K562 (cell line): Measurements from ENCODE around the gene MIB2. TPM values are rescaled to one million over a fixed set of nuclear protein-coding genes. Genes with fewer than 3 reads are reported as not detected.

ENCODE experiments used
- ATAC-seq: fragments of 200-7000 bp; cut with Tn5 transposase; 3 replicates; pipeline ENCODE4 v1.9.1; 2020; ENCODE audit warnings: moderate library complexity
- BruUV-seq: library from RNA; stranded (reverse); fragments of 400-500 nt; replicated peaks from 2 replicates; lab custom pipeline; 2021; lab: Mats Ljungman, UMichigan
- CTCF ChIA-PET: fragments of 300-600 bp; formaldehyde crosslinking; extraction: SDS; loops from one replicate; lab custom pipeline; 2021; ENCODE audit warnings: low intra/inter-chr PET ratio; lab: Yijun Ruan, JAX
- POLR2A ChIA-PET: fragments of 300-600, 350-650 bp; sonication (Branson Sonifier 250); formaldehyde crosslinking; extraction: SDS; loops from one replicate; lab custom pipeline; 2021; ENCODE audit warnings: antibody characterized with exemption, inconsistent platforms; lab: Yijun Ruan, JAX
- DNase-seq, 4 experiments: peaks; one replicate each; pipeline versions ENCODE4 v3.0.0 to v3.0.0-alpha.2; 2011 to 2018; ENCODE audit warnings: low spot score in 3 of 4, mixed read lengths in 3 of 4; ENCODE audit errors: extremely low read depth in 1 of 4
- FAIRE-seq: peaks from 2 replicates; lab custom pipeline; 2011; peaks lifted over from hg19 to GRCh38; lab: Jason Lieb, UNC
- H2AFZ ChIP-seq: 2 replicates; pipeline ENCODE4 v1.6.0; 2011; ENCODE audit warnings: low read depth, low read length, control low read depth, inconsistent platforms
- H3K27ac ChIP-seq: fragments of 200-600 bp; 3 replicates; pipeline ENCODE4 v1.8.0; 2011; ENCODE audit warnings: low read depth, mild to moderate bottlenecking, control low read depth, inconsistent platforms, low read length, moderate library complexity, mixed read lengths; ENCODE audit errors: extremely low read depth
- H3K27me3 ChIP-seq, 2 experiments: fragments of 300-600 bp in 1 of 2; 2 replicates in 1 of 2; 3 replicates in 1 of 2; pipeline versions ENCODE4 v1.6.0 to v1.8.0; 2011; ENCODE audit warnings: inconsistent platforms in 2 of 2, low read length in 2 of 2, mild to moderate bottlenecking in 1 of 2, mixed read lengths in 1 of 2, moderate library complexity in 1 of 2; ENCODE audit not compliant: control insufficient read depth in 2 of 2, insufficient read depth in 2 of 2
- H3K36me3 ChIP-seq: fragments of 300-600 bp; 3 replicates; pipeline ENCODE4 v1.8.0; 2011; ENCODE audit warnings: mild to moderate bottlenecking, low read length, inconsistent platforms; ENCODE audit not compliant: control insufficient read depth, insufficient read depth
- H3K4me1 ChIP-seq, 2 experiments: fragments of 200-600 bp in 1 of 2; replicated peaks in 1 of 2; 2 replicates in 1 of 2; 3 replicates in 1 of 2; pipeline versions ENCODE4 v1.5.1 to v1.8.0; 2011; ENCODE audit warnings: inconsistent platforms in 2 of 2, low read length in 2 of 2, mild to moderate bottlenecking in 1 of 2, mixed read lengths in 1 of 2, moderate library complexity in 1 of 2; ENCODE audit not compliant: control insufficient read depth in 2 of 2, insufficient read depth in 2 of 2
- H3K4me2 ChIP-seq: 2 replicates; pipeline ENCODE4 v1.6.1; 2011; ENCODE audit warnings: low read length, control low read depth, inconsistent platforms, mixed read lengths; ENCODE audit not compliant: insufficient read depth
- H3K4me3 ChIP-seq: fragments of 200-600 bp; sonication (generic), shearing (Covaris generic); 2 replicates; pipeline ENCODE4 v1.5.1; 2016; ENCODE audit warnings: control low read depth, inconsistent platforms
- H3K79me2 ChIP-seq: fragments of 200-600 bp; 3 replicates; pipeline ENCODE4 v1.8.0; 2011; ENCODE audit warnings: low read length, inconsistent platforms; ENCODE audit not compliant: control insufficient read depth, insufficient read depth
- H3K9ac ChIP-seq, 2 experiments: 2 replicates each; pipeline versions ENCODE4 v1.6.0 to v1.6.1; 2011; ENCODE audit warnings: low read depth in 2 of 2, low read length in 2 of 2, control low read depth in 1 of 2, inconsistent platforms in 1 of 2, mild to moderate bottlenecking in 1 of 2, mixed read lengths in 1 of 2; ENCODE audit not compliant: insufficient read depth in 1 of 2
- H3K9me1 ChIP-seq: one replicate; pipeline ENCODE4 v1.6.0; 2011; ENCODE audit warnings: inconsistent platforms, mild to moderate bottlenecking, low read length, moderate library complexity; ENCODE audit not compliant: control insufficient read depth, insufficient read depth
- H3K9me3 ChIP-seq: replicated peaks from 2 replicates; pipeline ENCODE4 v1.5.1; 2011; ENCODE audit warnings: low read depth, low read length, inconsistent platforms; ENCODE audit not compliant: control insufficient read depth, insufficient read depth
- H4K20me1 ChIP-seq: replicated peaks from 2 replicates; pipeline ENCODE4 v1.6.1; 2011; ENCODE audit warnings: low read length, inconsistent platforms, mixed read lengths; ENCODE audit not compliant: control insufficient read depth, insufficient read depth
- AFF4 ChIP-seq: sonication (generic); formaldehyde crosslinking; IDR thresholded peaks from 2 replicates; pipeline ENCODE4 v1.8.0; 2023; ENCODE audit warnings: mild to moderate bottlenecking, missing genetic modification reagents
- E2F4 ChIP-seq: sonication (generic); formaldehyde crosslinking; IDR thresholded peaks from 2 replicates; pipeline ENCODE4 v1.8.0; 2022; ENCODE audit warnings: mild to moderate bottlenecking, low read depth, missing genetic modification reagents
- HMGXB4 ChIP-seq: sonication (generic); formaldehyde crosslinking; IDR thresholded peaks from 2 replicates; pipeline ENCODE4 v1.8.1; 2023; ENCODE audit warnings: mild to moderate bottlenecking, missing genetic modification reagents
- HNRNPK ChIP-seq: fragments of 200-400 bp; formaldehyde crosslinking; IDR thresholded peaks from one replicate; pipeline ENCODE4 v1.6.1; 2018; ENCODE audit warnings: mild to moderate bottlenecking, low read depth, low read length; ENCODE audit not compliant: poor library complexity, severe bottlenecking
- ID3 ChIP-seq, 2 experiments: fragments of 250-450 bp in 1 of 2; fragments of 450-650 bp in 1 of 2; sonication (Bioruptor Pico) in 1 of 2; IDR thresholded peaks; 2 replicates each; pipeline versions ENCODE4 v1.6.1 to v1.8.0; 2016 to 2021; ENCODE audit warnings: mild to moderate bottlenecking in 2 of 2, moderate library complexity in 2 of 2, missing compliant biosample characterization in 1 of 2, missing genetic modification characterization in 1 of 2
- NR2C2 ChIP-seq, 2 experiments: fragments of 200-800 bp in 1 of 2; sonication (Bioruptor generic) in 1 of 2; sonication (generic) in 1 of 2; formaldehyde crosslinking in 1 of 2; IDR thresholded peaks; 2 replicates each; pipeline versions ENCODE4 v1.6.1 to v1.8.0; 2016 to 2022; ENCODE audit warnings: mild to moderate bottlenecking in 1 of 2, missing compliant biosample characterization in 1 of 2, missing genetic modification characterization in 1 of 2, missing genetic modification reagents in 1 of 2
- ZBTB33 ChIP-seq: sonication (generic); formaldehyde crosslinking; IDR thresholded peaks from 2 replicates; pipeline ENCODE4 v1.8.1; 2023; ENCODE audit warnings: mild to moderate bottlenecking, missing genetic modification reagents
- ZBTB7A ChIP-seq: IDR thresholded peaks from 2 replicates; pipeline ENCODE4 v1.6.1; 2011; ENCODE audit warnings: low read depth, mild to moderate bottlenecking, low read length, moderate library complexity, borderline replicate concordance; ENCODE audit not compliant: control insufficient read depth
- WGBS: fragments of 100-300 bp; shearing (Covaris generic); methylation state at CpG from one replicate; pipeline ENCODE4 v1.1.6; 2016; ENCODE audit warnings: low coverage, mixed read lengths; ENCODE audit not compliant: insufficient coverage; ENCODE audit errors: missing lambda C conversion rate; 5-methylcytosine and 5-hydroxymethylcytosine counted together
- in situ Hi-C: fragments of 300-500 bp; cut with MboI; formaldehyde crosslinking; loops from 4 replicates; pipeline ENCODE4 v1.15.0; 2018; ENCODE audit warnings: inconsistent platforms, mixed read lengths
- intact Hi-C: fragments of 100-400 bp; cut with micrococcal nuclease; formaldehyde crosslinking; loops from 2 replicates; pipeline ENCODE4 v1.14.2; 2022
- polyA plus RNA-seq, 8 experiments: library from polyadenylated mRNA; depleted of rRNA in 4 of 8; stranded (reverse) in 5 of 8; unstranded in 3 of 8; fragments of >200 nt; fragmentation: Nextera tagmentation in 2 of 8; fragmentation: Illumina TruSeq in 1 of 8; extraction: Ambion mirVana in 2 of 8; extraction: Trizol in 1 of 8; gene quantifications; 2 replicates each; pipeline versions ENCODE4 v1.2.1 to v1.2.3, GENCODE V29; 2011 to 2014; ENCODE audit warnings: inconsistent platforms in 1 of 8, missing spikeins in 1 of 8
- total RNA-seq, 7 experiments: library from RNA; depleted of rRNA in 6 of 7; stranded (reverse); fragments of >200 nt in 6 of 7; fragmentation: Illumina TruSeq in 2 of 7; extraction: Trizol in 2 of 7; gene quantifications; 2 replicates each; pipeline versions ENCODE4 v1.2.1 to v1.2.3, GENCODE V29; 2011 to 2021; ENCODE audit warnings: low replicate concordance in 1 of 7

MIB2 gene
- total and polyA plus RNA-seq, 9 of the 15 experiments (the other 6 are each of a cell fraction or from before 2014, with no cell fraction given) = 0.04 to 17.0 (median 4.9) TPM; not detected in 1

- POLR2A ChIA-PET = interaction anchor here (0.9 to 5.9 kb wide), 2 partner anchors 14 to 16 kb away, joined by 3 to 61 read pairs; partner anchors contain the start of gene MIB2
- TF ChIP-seq ZBTB33 (CRISPR knock-in tag) (peak; percentile 0; the same call in 1 of the 2 replicates), HNRNPK (no peak), NR2C2 (CRISPR knock-in tag; IDR thresholded peaks at IDR 0.05) (0 out of 2 replicates have a peak, but pooled peaks have one; percentile 11), NR2C2 (tag; IDR thresholded peaks at IDR 0.05) (no peak), ZBTB7A (0 out of 2 replicates have a peak, but pooled peaks have one; percentile 13), HMGXB4 (no peak), E2F4 (CRISPR knock-in tag) (0 out of 2 replicates have a peak, but pooled peaks have one; percentile 33), AFF4 (CRISPR knock-in tag) (no peak), ID3 (CRISPR knock-in tag; IDR thresholded peaks at IDR 0.05) (no peak), ID3 (tag; IDR thresholded peaks at IDR 0.05) (no peak)
Measured at GRCh38 chr1:1600861-1601563, 14.3 kb upstream of the MIB2 start.

More at GRCh38 chr1:1600861-1601563, 14.3 kb upstream of the MIB2 start:
- peak overlapping the region in 1 of 2 experiments; percentile 70; a peak in 2 of 4 replicates for H3K9ac ChIP-seq
- H3K4me2 ChIP-seq = peak overlapping the region; percentile 64; the same call in 1 of the 2 replicates
- no peaks in the 10 kb centered on the region; the same call in 2 of the 3 replicates for H3K79me2 ChIP-seq
- H3K4me3 ChIP-seq = no peak overlapping the region; the same call in 1 of the 2 replicates
- in situ Hi-C loops = no loop called here
- H3K9me3 ChIP-seq = no peaks in the 10 kb centered on the region
- 74% methylated on average over 17 of the region's 22 CpGs for whole genome bisulfite sequencing
- H3K4me1 ChIP-seq = peaks cover 20 to 92% of the 10 kb centered on the region in 2 experiments; a peak in 4 of 5 replicates
- H3K27ac ChIP-seq = no peak overlapping the region
- no peak for ATAC-seq
- CTCF ChIA-PET = no interaction called here
- H3K27me3 ChIP-seq = no peaks in the 10 kb centered on the region
- H4K20me1 ChIP-seq = no peaks in the 10 kb centered on the region; the same call in 1 of the 2 replicates
- BruUV-seq = no TSS peak
- intact Hi-C loops = no loop called here
- H2AFZ ChIP-seq = no peak overlapping the region
- FAIRE-seq = no peak
- H3K36me3 ChIP-seq = no peaks in the 10 kb centered on the region
- DNase-seq = no peak
- no peaks in the 10 kb centered on the region for H3K9me1 ChIP-seq
